Activated CD4-positive, alpha-beta memory T cell treated with anti-CD3 and anti-CD28 coated beads for 36 hours (primary cell): ENCODE measurements around the gene SSR1. TPM values are rescaled to one million over a fixed set of nuclear protein-coding genes. Genes with fewer than 3 reads are reported as not detected.
A peak's percentile ranks its signal among the peaks of the same experiment; 100 is the strongest.

Source experiments
- CTCF ChIA-PET: fragments of 350-600 bp; sonication (Branson Sonifier 250); formaldehyde crosslinking; loops from one replicate; lab custom pipeline; 2021; ENCODE audit warnings: antibody characterized with exemption, inconsistent platforms; lab: Charles Lee
- POLR2A ChIA-PET: fragments of 350-600 bp; sonication (Branson Sonifier 250); formaldehyde crosslinking; loops from one replicate; lab custom pipeline; 2021; ENCODE audit warnings: antibody characterized with exemption; lab: Charles Lee
- DNase-seq: peaks from one replicate; pipeline ENCODE4 v3.0.0-alpha.2; 2020
- H3K27ac Mint-ChIP-seq: one replicate; pipeline ENCODE4 v1.8.0; 2021; ENCODE audit warnings: mixed read lengths
- H3K27me3 Mint-ChIP-seq: one replicate; pipeline ENCODE4 v1.8.0; 2021; ENCODE audit warnings: mixed read lengths
- H3K36me3 Mint-ChIP-seq: one replicate; pipeline ENCODE4 v1.8.0; 2021; ENCODE audit warnings: mixed read lengths
- H3K4me1 Mint-ChIP-seq: one replicate; pipeline ENCODE4 v1.8.0; 2021; ENCODE audit warnings: low read depth, mixed read lengths
- H3K4me3 Mint-ChIP-seq: one replicate; pipeline ENCODE4 v1.8.0; 2021; ENCODE audit warnings: mild to moderate bottlenecking, mixed read lengths
- H3K9me3 Mint-ChIP-seq: one replicate; pipeline ENCODE4 v1.8.0; 2021; ENCODE audit warnings: mixed read lengths
- intact Hi-C: fragments of 100-400 bp; cut with micrococcal nuclease; formaldehyde crosslinking; loops from one replicate; pipeline ENCODE4 v1.15.1; 2023
- total RNA-seq, 2 experiments: library from RNA; stranded (reverse); gene quantifications; one replicate each; pipeline ENCODE4 v1.2.3, GENCODE V29; 2021

Gene SSR1
- total RNA-seq, 2 experiments from 2014 or later = 156 to 164 TPM

DNA sequence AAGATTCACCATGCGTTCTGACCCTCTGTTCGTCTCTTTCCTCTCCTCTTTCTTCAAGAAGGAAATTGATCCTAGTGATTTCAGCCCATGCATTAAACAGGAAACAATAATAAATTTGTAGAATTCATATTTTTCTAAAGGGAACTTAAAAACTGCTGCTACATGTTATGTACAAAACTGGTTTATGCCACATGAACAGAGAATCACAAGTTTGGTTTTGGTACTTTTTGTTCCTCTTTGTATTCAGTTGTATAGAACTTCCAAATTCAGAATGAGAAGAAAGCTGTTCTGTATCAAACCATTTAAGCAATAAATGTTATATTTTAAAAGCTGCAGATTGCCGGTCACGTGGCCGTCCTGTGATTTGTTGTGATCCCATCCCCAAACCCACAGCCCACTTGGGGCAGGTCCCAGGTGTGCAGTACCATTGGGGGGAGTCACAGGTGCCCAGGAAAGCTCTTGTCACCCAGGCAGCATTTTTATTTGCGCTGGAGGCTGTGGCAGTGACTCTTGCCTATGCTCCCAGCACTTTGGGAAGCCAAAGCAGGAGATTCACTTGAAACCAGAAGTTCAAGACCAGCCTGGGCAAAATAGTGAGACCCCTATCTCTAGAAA is 61.2 kb downstream of the SSR1 start:
- Mint-ChIP-seq H3K4me1 (no peaks in the 10 kb centered on the region), H3K4me3 (no peak overlapping the region), H3K27ac (no peak overlapping the region), H3K9me3 (peaks cover 18% of the 10 kb centered on the region), H3K36me3 (peaks cover 11% of the 10 kb centered on the region), H3K27me3 (no peaks in the 10 kb centered on the region)
- CTCF ChIA-PET = interaction anchor here (0.6 to 1.3 kb wide), 4 partner anchors 10 to 555 kb away, joined by 3 to 5 read pairs (median 3); no protein-coding TSS in a partner anchor
- intact Hi-C loops = no loop called here
- no peak for DNase-seq
- POLR2A ChIA-PET = no interaction called here

DNA sequence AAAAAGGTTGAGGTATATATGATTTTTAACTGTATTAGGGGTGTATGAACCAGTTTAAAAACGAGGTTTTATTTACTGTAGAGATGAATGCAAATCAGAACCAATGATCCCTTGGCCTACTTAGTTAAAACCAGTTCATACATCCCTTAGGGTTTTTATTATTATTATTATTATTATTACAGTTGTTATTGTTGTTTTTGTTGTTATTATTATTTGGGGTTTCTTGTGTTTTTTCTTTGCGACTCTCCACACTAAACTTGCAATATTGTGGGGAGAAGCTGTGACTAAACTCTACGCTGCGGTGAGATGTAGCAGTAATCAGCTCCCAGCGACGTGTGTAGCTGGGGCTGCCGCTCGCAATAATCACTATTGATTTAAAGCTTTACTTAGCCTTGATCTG is 62.2 kb downstream of the SSR1 start:
- Mint-ChIP-seq H3K27me3 (no peaks in the 10 kb centered on the region), H3K4me3 (no peak overlapping the region), H3K4me1 (no peaks in the 10 kb centered on the region), H3K9me3 (peaks cover 9% of the 10 kb centered on the region), H3K36me3 (peaks cover 11% of the 10 kb centered on the region), H3K27ac (no peak overlapping the region)
- no peak for DNase-seq
- CTCF ChIA-PET = interaction anchor here (0.9 kb wide), 1 partner anchor 9 kb away, joined by 3 read pairs; no protein-coding TSS in a partner anchor
- POLR2A ChIA-PET = no interaction called here
- intact Hi-C loops = no loop called here

DNA sequence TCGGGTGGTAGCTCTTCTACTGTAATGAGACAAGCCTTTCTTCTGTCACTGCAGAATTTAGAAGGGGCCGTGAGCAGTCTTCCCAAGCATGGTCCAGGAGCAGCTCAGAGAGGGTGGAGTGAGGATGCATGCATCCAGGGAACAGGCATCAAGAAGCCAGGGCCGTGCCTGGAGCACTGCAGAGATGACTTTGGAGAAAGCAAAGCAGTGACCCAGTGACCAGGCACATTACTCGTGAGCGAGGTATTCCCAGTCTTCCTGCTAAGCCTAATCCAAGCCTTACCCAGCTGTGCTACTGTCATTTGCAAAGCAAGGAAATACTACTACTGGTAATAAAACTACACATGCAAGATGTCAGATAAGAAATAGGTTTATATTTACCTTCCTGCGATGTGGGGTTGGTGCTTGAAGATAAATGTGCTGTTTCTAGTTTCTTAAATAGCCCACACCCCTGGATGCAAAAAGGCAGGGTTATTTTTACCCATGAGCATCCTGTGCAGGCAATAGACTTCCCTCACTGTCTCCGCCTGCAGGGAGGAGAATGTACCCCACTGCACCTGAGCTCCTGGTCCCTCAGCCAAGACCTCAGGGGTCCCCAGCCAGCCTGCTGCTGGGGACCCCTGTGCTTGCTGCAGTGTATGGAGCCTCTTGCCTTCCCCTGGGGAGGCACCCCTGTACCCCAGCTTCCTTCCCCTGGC is 62.9 kb downstream of the SSR1 start:
- Mint-ChIP-seq H3K4me1 (no peaks in the 10 kb centered on the region), H3K9me3 (peaks cover 1% of the 10 kb centered on the region), H3K4me3 (no peak overlapping the region), H3K36me3 (peaks cover 15% of the 10 kb centered on the region), H3K27me3 (no peaks in the 10 kb centered on the region), H3K27ac (no peak overlapping the region)
- intact Hi-C loops = no loop called here
- CTCF ChIA-PET = no interaction called here
- POLR2A ChIA-PET = no interaction called here
- no peak for DNase-seq

DNA sequence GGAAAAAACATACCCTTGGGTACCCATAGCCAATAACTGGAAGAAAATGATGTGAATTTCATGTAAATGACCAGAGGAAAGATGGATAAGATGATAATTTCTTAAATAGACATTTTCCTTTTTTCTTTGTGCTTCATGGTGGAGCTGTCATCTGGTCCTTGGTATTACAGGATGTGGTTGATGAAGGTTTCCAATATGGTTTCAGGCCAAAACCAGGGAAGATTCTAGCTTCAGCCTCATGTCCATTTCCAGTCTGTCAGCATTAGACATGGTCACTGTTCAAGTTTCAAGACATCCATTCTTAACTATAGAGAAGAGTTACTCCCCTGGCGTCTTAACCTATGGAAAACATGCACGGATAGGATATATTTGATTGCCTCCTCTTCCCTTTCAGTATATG is 63.6 kb downstream of the SSR1 start:
- intact Hi-C loops = no loop called here
- Mint-ChIP-seq H3K27ac (no peak overlapping the region), H3K4me1 (no peaks in the 10 kb centered on the region), H3K36me3 (peaks cover 15% of the 10 kb centered on the region), H3K9me3 (no peaks in the 10 kb centered on the region), H3K4me3 (no peak overlapping the region), H3K27me3 (no peaks in the 10 kb centered on the region)
- POLR2A ChIA-PET = no interaction called here
- DNase-seq = no peak
- CTCF ChIA-PET = no interaction called here

DNA sequence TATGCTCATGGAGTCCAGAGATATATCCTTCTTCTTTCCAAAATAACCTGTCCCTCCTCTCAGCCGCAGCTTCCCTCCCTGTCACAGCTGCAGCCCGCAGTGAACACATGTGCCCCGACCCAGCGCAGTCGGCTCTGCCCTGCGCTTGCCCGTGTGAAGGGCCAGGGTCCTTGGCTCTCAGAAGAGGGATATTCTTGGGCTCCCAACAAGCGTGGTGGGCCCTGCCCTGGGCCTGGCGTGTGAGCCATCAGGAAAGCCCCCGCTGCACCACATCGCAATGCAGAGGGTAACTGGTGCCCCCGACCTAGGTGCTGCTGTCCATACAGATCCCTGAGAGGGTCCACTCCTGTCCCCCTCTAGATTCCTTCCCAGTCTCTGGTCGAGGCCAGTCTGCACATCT is 65.2 kb downstream of the SSR1 start:
- no peak overlapping the region for H3K27ac Mint-ChIP-seq
- ChIA-PET POLR2A (interaction anchor here (0.5 kb wide), 1 partner anchor 305 kb away, joined by 3 read pairs; no protein-coding TSS in a partner anchor), CTCF (no interaction called here)
- H3K36me3 Mint-ChIP-seq = peaks cover 15% of the 10 kb centered on the region
- peaks cover 5% of the 10 kb centered on the region for H3K4me1 Mint-ChIP-seq
- no peaks in the 10 kb centered on the region for H3K27me3 Mint-ChIP-seq
- no peaks in the 10 kb centered on the region for H3K9me3 Mint-ChIP-seq
- no peak for DNase-seq
- intact Hi-C loops = no loop called here
- H3K4me3 Mint-ChIP-seq = no peak overlapping the region

DNA sequence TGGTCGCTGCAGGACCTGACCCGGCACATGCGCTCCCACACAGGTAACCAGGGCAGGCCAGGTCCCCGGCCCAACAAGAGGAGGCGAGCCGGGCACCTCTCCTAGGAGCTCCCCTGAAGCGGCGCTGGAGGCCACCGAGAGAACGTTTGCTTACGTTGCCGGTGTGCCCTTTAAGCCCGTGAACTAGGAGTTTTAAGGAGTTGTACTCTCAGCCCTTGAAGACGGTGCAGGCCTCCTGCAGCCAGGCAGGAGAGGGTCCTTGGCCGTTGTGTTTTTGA is 65.9 kb downstream of the SSR1 start:
- Mint-ChIP-seq H3K27me3 (no peaks in the 10 kb centered on the region), H3K9me3 (no peaks in the 10 kb centered on the region), H3K4me1 (peaks cover 8% of the 10 kb centered on the region), H3K36me3 (peaks cover 15% of the 10 kb centered on the region), H3K27ac (no peak overlapping the region), H3K4me3 (no peak overlapping the region)
- POLR2A ChIA-PET = no interaction called here
- CTCF ChIA-PET = no interaction called here
- DNase-seq = no peak
- intact Hi-C loops = no loop called here

DNA sequence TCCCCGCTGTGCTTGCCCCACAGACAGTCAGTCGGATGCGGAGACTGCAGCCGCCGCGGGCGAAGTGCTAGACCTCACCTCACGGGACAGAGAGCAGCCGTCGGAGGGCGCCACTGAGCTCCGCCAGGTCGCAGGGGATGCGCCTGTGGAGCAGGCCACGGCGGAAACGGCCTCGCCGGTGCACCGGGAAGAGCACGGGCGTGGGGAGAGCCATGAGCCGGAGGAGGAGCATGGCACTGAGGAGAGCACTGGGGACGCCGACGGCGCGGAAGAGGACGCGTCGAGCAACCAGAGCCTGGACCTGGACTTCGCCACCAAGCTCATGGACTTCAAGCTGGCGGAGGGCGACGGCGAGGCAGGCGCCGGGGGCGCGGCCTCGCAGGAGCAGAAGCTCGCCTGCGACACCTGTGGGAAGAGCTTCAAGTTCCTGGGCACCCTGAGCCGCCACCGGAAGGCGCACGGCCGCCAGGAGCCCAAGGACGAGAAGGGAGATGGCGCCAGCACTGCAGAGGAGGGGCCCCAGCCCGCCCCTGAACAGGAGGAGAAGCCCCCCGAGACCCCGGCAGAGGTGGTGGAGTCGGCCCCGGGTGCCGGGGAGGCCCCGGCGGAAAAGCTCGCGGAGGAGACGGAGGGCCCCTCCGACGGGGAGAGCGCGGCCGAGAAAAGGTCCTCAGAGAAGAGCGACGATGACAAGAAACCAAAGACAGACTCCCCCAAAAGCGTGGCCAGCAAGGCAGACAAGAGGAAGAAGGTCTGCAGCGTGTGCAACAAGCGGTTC is 66.4 kb downstream of the SSR1 start:
- Mint-ChIP-seq H3K4me1 (peaks cover 12% of the 10 kb centered on the region), H3K36me3 (peaks cover 15% of the 10 kb centered on the region), H3K4me3 (no peak overlapping the region), H3K27ac (no peak overlapping the region), H3K9me3 (no peaks in the 10 kb centered on the region), H3K27me3 (no peaks in the 10 kb centered on the region)
- intact Hi-C loops = no loop called here
- ChIA-PET CTCF (no interaction called here), POLR2A (no interaction called here)
- no peak for DNase-seq

DNA sequence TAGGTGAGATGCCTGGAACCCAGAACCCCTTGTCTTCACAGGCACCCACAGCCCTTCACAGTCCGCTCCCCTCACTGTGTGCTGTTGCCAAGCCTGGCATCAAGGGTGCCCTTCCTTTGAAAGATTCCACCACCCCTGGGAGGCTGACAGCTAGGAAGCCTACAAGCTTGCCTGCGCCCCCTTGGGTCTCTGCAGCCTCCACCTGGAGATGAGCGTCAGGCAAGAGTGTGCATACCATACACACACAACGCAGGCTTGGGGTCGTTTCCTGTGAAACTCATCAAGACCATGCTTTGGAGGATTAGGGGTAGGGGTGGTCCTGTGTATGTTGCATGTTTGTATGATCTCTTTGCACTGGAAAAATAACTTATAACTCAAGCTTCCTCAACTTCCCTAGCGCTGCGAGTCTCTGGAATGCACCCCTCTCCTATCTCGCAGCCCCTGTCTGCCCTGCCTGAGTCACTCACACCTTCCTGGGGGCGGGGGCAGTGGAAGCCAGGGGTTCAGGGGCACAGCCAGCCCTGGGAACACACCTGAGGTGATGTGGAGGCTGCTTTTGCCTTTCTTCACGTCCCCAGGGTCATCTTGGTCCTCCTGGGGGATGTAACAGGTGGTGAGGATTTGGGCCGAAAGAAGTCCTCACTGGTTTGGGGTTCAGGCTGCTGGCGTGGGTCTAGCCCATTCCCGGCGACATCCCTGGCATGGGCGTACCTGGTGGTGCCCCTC is 67.2 kb downstream of the SSR1 start:
- Mint-ChIP-seq H3K27me3 (no peaks in the 10 kb centered on the region), H3K9me3 (no peaks in the 10 kb centered on the region), H3K36me3 (peaks cover 17% of the 10 kb centered on the region), H3K4me1 (peaks cover 12% of the 10 kb centered on the region), H3K27ac (no peak overlapping the region), H3K4me3 (no peak overlapping the region)
- ChIA-PET POLR2A (no interaction called here), CTCF (no interaction called here)
- DNase-seq = no peak
- intact Hi-C loops = no loop called here

DNA sequence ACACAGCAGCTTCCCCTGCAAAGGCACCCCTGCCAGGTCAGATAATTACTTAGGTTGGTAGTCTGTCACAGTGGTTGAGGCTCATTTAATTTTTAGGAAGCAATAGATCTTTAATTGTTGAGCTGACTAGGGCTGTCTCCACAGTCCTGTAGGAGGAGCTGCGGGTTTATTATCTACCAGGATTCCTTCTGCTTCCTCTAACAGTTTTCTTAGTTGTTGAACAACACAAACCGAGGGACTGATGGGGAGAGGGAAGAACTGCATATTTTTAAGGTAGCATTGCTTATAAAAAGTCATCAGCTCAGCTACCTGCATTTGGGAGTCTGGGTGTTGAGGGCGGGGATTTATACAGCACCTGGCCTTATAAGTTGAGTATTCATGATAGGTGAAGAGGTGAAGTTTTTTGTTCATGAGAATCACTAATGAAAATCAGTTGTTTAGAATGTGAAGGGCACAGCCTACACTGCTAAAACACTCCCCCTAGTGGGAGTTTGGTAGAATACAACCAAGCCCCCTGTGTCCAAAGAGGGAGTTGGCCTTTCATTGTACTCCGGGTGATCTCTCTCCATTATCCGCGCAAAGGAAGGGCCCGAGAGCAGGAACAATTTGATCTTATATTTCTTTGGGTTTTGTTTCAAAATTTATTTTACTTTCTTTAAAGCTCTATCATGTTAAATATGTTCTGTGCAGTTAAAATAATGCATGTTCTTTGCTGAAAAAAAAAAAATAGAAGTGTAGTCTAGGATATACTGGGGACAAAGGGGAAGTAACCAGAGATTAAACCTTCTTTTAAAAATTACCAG is 69.6 kb downstream of the SSR1 start:
- H3K27ac Mint-ChIP-seq = no peak overlapping the region
- intact Hi-C loops = loop anchor here (1.0 kb wide), 2 partner anchors 519 to 567 kb away; no protein-coding TSS in a partner anchor
- H3K9me3 Mint-ChIP-seq = no peaks in the 10 kb centered on the region
- peaks cover 13% of the 10 kb centered on the region for H3K36me3 Mint-ChIP-seq
- ChIA-PET CTCF (interaction anchor here (0.6 to 4.3 kb wide), 33 partner anchors 10 to 568 kb away, joined by 3 to 32 read pairs (median 3); partner anchors contain the start of gene SNRNP48), POLR2A (interaction anchor here (0.6 kb wide), 1 partner anchor 129 kb away, joined by 3 read pairs; no protein-coding TSS in a partner anchor)
- H3K4me1 Mint-ChIP-seq = peaks cover 14% of the 10 kb centered on the region
- H3K4me3 Mint-ChIP-seq = no peak overlapping the region
- peak; percentile 45 for DNase-seq
- H3K27me3 Mint-ChIP-seq = no peaks in the 10 kb centered on the region

DNA sequence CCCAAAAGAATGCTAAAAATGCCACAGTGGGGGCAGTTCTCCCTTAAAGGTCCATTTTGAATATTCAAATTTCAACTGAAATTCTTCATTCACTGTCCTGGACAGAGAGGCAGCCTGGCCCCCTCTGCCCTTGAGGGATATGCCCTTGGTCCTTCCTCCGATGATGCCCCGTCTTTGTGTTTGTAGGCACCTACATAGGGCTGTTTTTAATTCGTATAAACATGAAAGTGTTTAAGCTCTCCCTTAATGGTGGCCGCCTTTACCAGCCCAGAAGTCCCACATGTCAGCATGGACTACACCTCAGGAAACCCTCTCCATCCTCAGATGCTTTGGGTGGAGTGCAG is 70.2 kb downstream of the SSR1 start:
- POLR2A ChIA-PET = no interaction called here
- Mint-ChIP-seq H3K27ac (no peak overlapping the region), H3K9me3 (no peaks in the 10 kb centered on the region), H3K4me3 (no peak overlapping the region), H3K27me3 (no peaks in the 10 kb centered on the region), H3K4me1 (peaks cover 14% of the 10 kb centered on the region), H3K36me3 (peaks cover 9% of the 10 kb centered on the region)
- intact Hi-C loops = loop anchor here (1.0 kb wide), 2 partner anchors 519 to 567 kb away; no protein-coding TSS in a partner anchor
- CTCF ChIA-PET = interaction anchor here (0.6 to 4.3 kb wide), 21 partner anchors 8 to 568 kb away, joined by 3 to 32 read pairs (median 3); partner anchors contain the start of gene SNRNP48
- no peak for DNase-seq
